Gastroesophageal sphincter (tissue), 4 donors: ENCODE measurements around the gene SWSAP1. TPM values are rescaled to one million over a fixed set of nuclear protein-coding genes. Genes with fewer than 3 reads are reported as not detected.

Source experiments
- ATAC-seq: fragments of 150-250 bp; one replicate; pipeline ENCODE4 v1.9.1; 2016; ENCODE audit warnings: mild to moderate bottlenecking, moderate library complexity
- H3K27ac ChIP-seq, 4 donors: fragments of 200-600 bp; sonication (generic) in 3 of 4; 1 replicate in 3 of 4; 2 replicates in 1 of 4; pipeline ENCODE4 v1.5.1; 2016 to 2019
- H3K27me3 ChIP-seq: fragments of 200-600 bp; sonication (generic); one replicate; pipeline ENCODE4 v1.5.1; 2019
- H3K36me3 ChIP-seq, 2 donors: fragments of 200-600 bp; sonication (generic); one replicate each; pipeline ENCODE4 v1.5.1; 2019; ENCODE audit warnings: control low read depth in 1 of 2
- H3K4me1 ChIP-seq, 3 donors: fragments of 200-600 bp; sonication (generic); 1 replicate in 2 of 3; 2 replicates in 1 of 3; pipeline ENCODE4 v1.5.1; 2016 to 2019; ENCODE audit warnings: control low read depth in 2 of 3
- H3K4me3 ChIP-seq, 2 donors: fragments of 200-600 bp; sonication (generic); one replicate each; pipeline ENCODE4 v1.5.1; 2019; ENCODE audit warnings: mild to moderate bottlenecking in 1 of 2, moderate library complexity in 1 of 2
- H3K9me3 ChIP-seq, 3 donors: fragments of 200-600 bp; sonication (generic); one replicate each; pipeline ENCODE4 v1.5.1; 2017 to 2019; ENCODE audit warnings: control low read depth in 2 of 3
- CTCF ChIP-seq, 4 experiments: fragments of 200-600 bp in 2 of 4; fragments of 450-650 bp in 2 of 4; sonication (generic) in 1 of 4; IDR thresholded peaks; one replicate each; pipeline ENCODE4 v1.5.1; 2017 to 2019; ENCODE audit warnings: antibody characterized with exemption in 4 of 4, mild to moderate bottlenecking in 2 of 4, moderate library complexity in 2 of 4
- EP300 ChIP-seq: sonication (generic); formaldehyde crosslinking; IDR thresholded peaks from one replicate; pipeline ENCODE4 v1.6.1; 2017; ENCODE audit warnings: antibody characterized with exemption, mild to moderate bottlenecking
- POLR2A ChIP-seq, 2 donors: fragments of 450-650 bp; IDR thresholded peaks; one replicate each; pipeline ENCODE4 v1.6.1; 2017; ENCODE audit warnings: antibody characterized with exemption in 2 of 2, mild to moderate bottlenecking in 2 of 2, moderate library complexity in 1 of 2
- POLR2AphosphoS5 ChIP-seq: sonication (generic); formaldehyde crosslinking; IDR thresholded peaks from one replicate; pipeline ENCODE4 v1.6.1; 2017; ENCODE audit warnings: antibody characterized with exemption
- WGBS, 2 donors: methylation state at CpG; one replicate each; pipeline ENCODE4 v1.1.5; 2018; ENCODE audit warnings: low coverage in 1 of 2; 5-methylcytosine and 5-hydroxymethylcytosine counted together
- total RNA-seq, 4 donors: library from RNA; depleted of rRNA; stranded (reverse); fragments of >200 nt; gene quantifications; one replicate each; pipeline ENCODE4 v1.1.0, GENCODE V29; 2016

SWSAP1 gene
- total RNA-seq, 4 donors from 2014 or later = 0.62 to 2.6 (median 1.0) TPM

DNA sequence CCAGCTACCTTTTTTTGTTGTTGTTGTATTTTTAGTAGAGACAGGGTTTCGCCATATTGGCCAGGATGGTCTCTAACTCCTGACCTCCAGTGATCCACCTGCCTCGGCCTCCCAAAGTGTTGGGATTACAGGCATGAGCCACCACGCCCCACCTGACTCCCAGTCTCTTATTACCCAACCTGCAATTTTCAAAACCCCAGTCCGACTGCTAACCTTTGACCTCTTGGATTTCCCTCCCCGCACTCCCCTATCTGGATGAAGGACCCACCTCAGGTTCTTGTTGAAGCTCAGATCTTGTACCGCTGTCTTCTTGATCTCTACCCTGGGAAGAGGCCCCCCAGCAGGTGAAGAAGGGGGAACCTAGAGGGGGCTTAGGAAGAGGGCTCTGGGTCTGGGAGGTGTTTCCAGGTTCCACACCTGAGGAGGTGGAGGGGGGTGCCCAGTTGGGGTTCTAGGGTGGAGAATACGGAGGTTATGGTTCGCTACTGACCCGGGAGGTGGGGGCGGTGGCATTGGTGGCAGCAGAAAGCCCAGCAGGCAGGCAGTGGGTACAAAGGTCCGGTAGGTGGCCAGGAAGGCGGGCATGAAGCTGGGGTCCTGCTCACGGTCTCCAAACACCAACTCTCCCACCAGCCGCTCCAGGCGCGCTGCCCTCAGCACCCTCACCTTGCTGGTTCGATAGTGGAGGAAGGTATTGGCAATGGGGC, 42.0 kb downstream of the SWSAP1 start:
- no peak for TF ChIP-seq POLR2AphosphoS5
- no peak for TF ChIP-seq POLR2A (IDR thresholded peaks at IDR 0.05)
- TF ChIP-seq EP300 = no peak
- no peak for TF ChIP-seq CTCF (IDR thresholded peaks at IDR 0.05)
- WGBS, 2 donors = 87 to 88% methylated on average over 5 to 8 of the region's 17 CpGs
- Histone ChIP-seq H3K36me3 (no peaks in the 10 kb centered on the region), H3K4me3 (no peak overlapping the region), H3K4me1 (peaks cover 0 to 33% (median 23%) of the 10 kb centered on the region in 3 donors), H3K27ac (no peak overlapping the region), H3K27me3 (peaks cover 65% of the 10 kb centered on the region), H3K9me3 (no peaks in the 10 kb centered on the region)
- no peak for ATAC-seq

DNA sequence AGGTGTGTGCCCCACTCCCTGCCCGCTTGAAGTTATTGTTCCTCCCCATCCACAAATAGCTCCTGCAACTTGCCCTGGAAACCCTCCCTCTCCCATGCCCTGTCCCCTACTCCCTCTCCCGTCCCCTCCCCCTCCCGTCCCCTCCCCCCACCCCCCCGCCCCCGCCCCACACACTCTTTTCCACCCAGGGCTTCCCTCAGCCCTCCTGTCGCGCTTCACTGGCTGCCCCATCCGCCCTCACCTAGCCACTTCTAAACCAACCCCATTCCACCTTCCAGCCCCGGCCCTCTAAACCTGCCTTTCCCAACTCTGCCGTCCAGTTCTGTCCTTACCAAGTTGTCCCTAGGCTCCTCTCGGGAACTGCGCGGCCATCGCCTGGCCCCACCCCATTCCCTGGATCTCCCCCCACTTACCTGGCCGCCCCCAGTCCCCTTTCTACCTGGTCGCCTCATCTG, 43.7 kb downstream of the SWSAP1 start:
- TF ChIP-seq CTCF (IDR thresholded peaks at IDR 0.05) (no peak), EP300 (no peak), POLR2AphosphoS5 (no peak)
- Histone ChIP-seq H3K36me3 (no peaks in the 10 kb centered on the region), H3K27me3 (peaks cover 80% of the 10 kb centered on the region), H3K4me1 (peaks cover 0 to 49% (median 31%) of the 10 kb centered on the region in 3 donors), H3K9me3 (no peaks in the 10 kb centered on the region), H3K4me3 (peak overlapping the region in 1 of 2 donors; percentile 49), H3K27ac (peak overlapping the region in 1 of 4 donors; percentile 51)
- WGBS, 2 donors = 2 to 9% methylated on average over 7 to 10 of the region's 16 CpGs
- ATAC-seq = no peak

GRCh38 chr19:11418549-11419506, 44.4 kb downstream of the SWSAP1 start, which contains the start of gene RGL3:
RGL3 (minus strand) TSS chr19:11419314; CDS start chr19:11419278, 36 bp downstream.
- Histone ChIP-seq H3K4me1 (peaks cover 0 to 53% (median 31%) of the 10 kb centered on the region in 3 donors), H3K27ac (peak within 1 kb of the TSS in 2 of 4 donors; percentile 13 to 51), H3K9me3 (no peaks in the 10 kb centered on the region), H3K4me3 (peak within 1 kb of the TSS; percentile 5 to 49), H3K27me3 (peaks cover 87% of the 10 kb centered on the region), H3K36me3 (no peaks in the 10 kb centered on the region)
- 1 to 50% methylated on average over 1 to 11 of the region's 72 CpGs for WGBS, 2 donors
- TF ChIP-seq CTCF (IDR thresholded peaks at IDR 0.05) (no peak), POLR2AphosphoS5 (no peak), EP300 (no peak), POLR2A (IDR thresholded peaks at IDR 0.05) (no peak)
- peak; percentile 37 for ATAC-seq

DNA sequence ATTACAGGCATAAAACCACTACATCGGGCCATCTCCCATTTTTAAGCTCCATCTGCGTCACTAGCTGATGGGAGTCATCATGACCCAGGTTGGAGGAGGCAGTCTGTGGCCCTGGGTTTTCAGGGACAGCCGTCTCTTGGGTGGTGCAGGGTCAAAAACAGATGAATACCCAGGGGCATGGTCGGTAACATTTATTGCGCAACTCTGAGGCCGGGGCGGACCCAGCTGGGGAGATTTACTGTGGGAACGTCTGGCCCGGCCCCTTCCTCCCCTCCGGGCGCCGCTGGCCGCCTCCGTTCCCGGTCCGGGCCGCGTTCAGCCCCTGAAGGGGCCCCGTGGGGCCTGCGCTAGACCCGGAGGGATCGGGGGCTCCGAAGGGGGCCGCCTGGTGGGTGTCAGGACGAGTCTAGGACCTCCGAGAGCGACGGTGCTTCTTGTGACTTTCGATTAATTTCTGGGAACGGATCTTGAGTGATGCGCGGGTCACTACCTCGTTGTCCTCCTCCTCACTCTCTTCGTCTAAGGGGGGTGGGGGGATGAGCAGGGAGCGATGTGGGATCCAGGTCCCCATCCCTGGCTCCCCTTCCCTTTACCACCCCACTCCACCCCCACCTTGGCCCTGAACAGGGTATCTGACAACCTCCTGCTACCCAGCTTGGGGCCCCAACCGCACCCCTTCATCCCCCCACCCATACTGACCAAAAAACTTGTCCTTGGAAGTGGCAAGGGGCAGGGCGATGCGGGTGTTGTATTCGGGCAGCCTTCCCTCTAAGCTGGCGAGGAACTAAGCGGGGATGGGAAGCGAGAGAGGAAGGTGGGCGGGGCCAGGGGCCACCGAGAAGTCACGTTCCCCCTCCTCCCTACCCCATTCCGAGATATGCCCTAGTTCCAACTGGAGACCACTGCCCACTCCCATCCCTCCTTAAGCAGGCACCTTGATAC, 46.2 kb downstream of the SWSAP1 start:
- peak overlapping the region in 2 of 4 donors; percentile 25 to 32 for H3K27ac ChIP-seq
- peaks cover 86% of the 10 kb centered on the region for H3K27me3 ChIP-seq
- WGBS, 2 donors = 4 to 20% methylated on average over 10 to 22 of the region's 46 CpGs
- H3K36me3 ChIP-seq = no peaks in the 10 kb centered on the region
- H3K9me3 ChIP-seq = no peaks in the 10 kb centered on the region
- TF ChIP-seq EP300 (no peak), CTCF (IDR thresholded peaks at IDR 0.05) (no peak)
- peaks cover 0 to 53% (median 31%) of the 10 kb centered on the region in 3 donors for H3K4me1 ChIP-seq
- ATAC-seq = peak; percentile 57
- peak overlapping the region in 1 of 2 donors; percentile 44 for H3K4me3 ChIP-seq
